NCI-H1694 (cell line): ENCODE results near the gene TRIM29.

Source experiments
- DNase-seq: peaks from one replicate; lab custom pipeline; 2025; lab: John Stamatoyannopoulos, UW

The TRIM29 gene

GRCh38 chr11:120139316-120140069 is 1.6 kb upstream of the TRIM29 start:
- no peak for DNase-seq

DNA sequence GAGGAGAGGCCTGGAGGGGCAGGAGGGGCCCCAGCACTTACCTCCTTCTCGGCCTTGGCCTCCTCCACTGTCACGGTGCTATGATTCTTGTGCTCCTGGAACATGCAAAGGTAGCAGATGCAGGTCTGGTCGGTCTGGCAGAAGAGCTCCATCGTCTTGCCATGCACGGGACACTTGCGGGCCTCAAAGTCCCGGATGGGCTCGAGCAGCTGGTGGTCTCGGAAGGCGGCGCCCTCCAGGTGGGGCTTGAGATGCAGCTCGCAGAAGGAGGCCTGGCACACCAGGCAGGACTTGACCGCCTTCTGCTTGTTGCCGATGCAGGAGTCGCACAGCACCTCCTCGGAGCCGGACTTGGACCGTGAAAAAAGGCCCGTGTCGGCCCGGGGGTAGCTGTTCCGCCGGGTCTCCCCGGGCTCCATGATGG is 714 bp downstream of the TRIM29 start:
- DNase-seq, result no peak

DNA sequence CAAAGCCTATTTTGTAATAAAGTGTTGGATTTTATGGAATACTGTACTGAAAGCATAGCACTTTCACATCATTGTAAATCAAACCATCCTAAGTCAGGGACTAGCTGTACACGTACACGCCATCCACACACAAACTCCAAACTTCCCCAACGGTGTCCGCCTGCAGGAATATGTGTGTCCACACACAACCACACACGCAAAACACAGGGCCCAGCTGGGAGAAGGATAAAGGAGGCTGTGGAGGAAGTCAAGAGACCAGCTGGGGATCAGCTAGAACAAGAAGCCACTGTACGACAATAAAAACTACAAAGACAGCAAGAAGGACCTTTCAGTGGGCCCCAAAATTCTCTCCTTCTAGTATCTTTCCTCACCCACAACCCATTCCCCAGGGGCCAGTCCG is 1.6 kb downstream of the TRIM29 start:
- DNase-seq, result no peak

- no peak for DNase-seq
Measured at GRCh38 chr11:120135838-120136237, 2.1 kb downstream of the TRIM29 start.

GRCh38 chr11:120134931-120135228 is 3.0 kb downstream of the TRIM29 start:
- no peak for DNase-seq

- DNase-seq, result no peak
Measured at GRCh38 chr11:120134106-120134930, 3.6 kb downstream of the TRIM29 start.

GRCh38 chr11:120133216-120134105 is 4.5 kb downstream of the TRIM29 start:
- no peak for DNase-seq

- no peak for DNase-seq
Measured at GRCh38 chr11:120132645-120133185, 5.2 kb downstream of the TRIM29 start.

GRCh38 chr11:120131941-120132644 is 5.8 kb downstream of the TRIM29 start:
- DNase-seq, result no peak

DNA sequence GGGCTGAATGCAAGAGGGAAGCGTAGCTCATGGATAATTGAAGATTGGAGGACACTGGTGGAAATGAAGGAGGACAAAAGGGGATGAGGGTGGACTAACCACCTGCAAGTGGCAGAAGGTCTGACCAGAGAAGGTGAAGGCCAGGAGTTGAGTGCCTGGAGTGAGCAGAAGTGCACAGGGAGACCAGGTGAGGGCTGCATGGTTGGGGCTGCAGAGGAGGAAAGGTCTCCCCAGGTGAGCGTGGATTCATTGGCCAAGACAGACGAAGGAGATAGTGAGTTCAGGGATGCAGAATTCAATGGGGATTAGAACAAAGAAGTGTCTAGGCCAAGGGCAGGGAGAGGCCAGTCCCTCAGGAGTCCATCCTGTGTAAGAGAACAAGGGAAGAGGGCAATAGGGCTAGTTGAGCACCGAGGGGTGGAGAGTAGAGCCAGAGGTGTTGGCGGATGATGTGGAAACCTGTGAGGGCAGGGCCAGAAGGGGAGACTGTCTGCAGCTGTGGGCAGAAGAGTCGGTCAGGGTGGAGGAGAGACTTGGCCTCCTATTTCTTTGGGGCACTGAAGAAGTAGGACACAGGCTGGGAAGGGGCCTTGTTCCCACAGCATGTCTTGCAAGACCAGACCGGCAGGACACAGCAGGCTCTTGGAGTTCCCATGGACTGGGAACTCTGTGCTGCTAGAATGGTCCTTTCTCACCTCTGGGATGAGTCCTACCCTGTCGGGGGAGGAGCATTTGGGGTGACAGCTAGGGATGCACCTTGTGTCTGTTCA is 6.7 kb downstream of the TRIM29 start:
- no peak for DNase-seq

DNA sequence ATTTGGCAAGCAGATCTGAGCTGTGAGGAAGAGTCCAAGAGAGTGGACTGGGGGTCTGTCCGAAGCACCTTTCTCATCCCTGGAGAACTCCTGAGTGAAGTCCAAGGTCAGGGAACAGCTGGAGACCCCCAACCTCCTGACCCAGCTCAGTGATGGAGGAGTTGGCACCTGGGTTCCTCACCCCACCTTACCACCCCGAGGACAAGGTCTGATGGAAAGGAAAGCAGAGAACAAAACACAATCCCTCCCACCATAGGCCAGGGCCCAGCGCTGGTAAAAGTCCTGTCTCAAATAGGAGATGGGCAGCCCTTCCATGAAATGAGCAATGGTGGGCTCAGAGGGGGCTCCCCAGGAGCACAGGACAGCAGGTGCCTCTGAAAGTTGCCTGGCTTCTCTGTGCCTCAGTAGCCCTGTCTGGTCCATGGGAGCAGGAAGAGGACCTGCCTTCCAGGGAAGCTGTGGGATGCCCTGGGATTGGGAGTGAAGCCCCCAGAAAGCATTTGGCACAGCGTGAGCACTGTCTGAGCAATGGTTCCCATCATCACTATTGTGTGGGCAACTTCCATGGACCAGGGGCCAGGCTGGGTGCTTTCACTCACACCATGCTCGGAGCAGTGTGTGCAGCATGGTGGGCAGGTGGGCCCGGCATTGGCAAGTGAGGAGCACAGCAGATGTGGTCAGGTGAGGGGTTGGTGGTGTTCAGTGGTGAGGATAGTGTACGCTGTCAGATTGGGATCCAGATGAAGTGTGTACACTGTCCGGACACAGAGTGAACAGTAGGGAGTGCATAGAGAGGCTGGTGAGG is 7.5 kb downstream of the TRIM29 start:
- DNase-seq, result no peak

DNA sequence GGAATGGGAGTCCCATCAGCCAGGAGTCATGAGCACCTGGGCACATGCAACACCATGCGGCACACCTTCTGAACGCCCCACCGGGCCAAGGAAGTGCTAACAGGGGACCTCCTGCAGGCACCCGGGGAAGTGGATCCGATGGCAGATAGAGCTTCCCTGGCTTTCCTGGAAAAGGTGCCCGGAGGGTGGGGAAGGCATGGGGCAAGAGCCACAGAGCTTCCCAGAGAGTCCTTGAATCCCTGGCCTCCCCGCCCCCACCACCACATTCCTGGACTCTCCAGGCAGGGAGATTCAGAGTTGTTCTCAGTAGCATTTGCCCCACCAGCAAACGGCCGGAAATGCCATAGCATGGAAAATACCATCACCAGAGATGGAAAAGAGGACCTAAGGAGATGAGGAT is 8.3 kb downstream of the TRIM29 start:
- DNase-seq, result no peak

GRCh38 chr11:120128392-120129119 is 9.4 kb downstream of the TRIM29 start:
- no peak for DNase-seq

GRCh38 chr11:120127236-120127635 is 10.7 kb downstream of the TRIM29 start:
- DNase-seq, result no peak

DNA sequence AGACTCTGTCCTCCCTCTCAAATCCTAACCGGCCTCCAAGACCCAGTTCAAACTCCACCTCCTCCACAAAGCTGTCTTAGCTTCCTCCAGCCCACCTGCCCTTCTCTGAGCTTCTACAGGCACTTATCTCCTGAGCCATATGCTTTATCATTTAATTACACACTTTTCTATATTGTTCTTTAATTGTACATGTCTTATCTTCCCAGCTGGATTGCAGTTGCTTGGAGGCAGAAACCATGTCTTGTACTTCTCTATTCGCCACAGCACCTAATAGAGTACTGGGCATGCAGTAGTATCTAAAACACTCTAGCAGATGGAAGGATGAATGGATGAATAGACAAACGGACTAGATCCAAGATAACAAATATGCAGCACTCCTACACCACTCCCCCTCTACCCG is 11.3 kb downstream of the TRIM29 start:
- DNase-seq, result no peak

DNA sequence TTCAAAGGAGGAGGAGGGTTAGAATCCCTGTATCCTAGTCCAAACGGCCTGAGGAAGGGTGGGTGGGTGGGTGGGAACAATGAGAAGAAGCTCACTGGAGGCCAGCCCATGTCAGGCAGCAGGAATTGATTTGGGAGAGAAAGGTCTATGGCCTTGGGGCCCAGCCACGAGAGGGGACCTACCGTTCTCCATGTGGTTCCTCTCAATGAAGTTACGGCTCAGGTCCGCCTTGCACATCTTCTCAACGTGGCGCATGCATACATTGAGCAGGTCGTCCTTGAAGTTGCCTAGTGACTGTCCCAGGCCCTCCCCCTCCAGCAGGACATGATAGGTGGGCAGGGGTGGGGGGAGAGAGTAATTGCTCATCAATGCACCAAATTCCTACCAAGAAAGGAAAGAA is 12.4 kb downstream of the TRIM29 start:
- no peak for DNase-seq

DNA sequence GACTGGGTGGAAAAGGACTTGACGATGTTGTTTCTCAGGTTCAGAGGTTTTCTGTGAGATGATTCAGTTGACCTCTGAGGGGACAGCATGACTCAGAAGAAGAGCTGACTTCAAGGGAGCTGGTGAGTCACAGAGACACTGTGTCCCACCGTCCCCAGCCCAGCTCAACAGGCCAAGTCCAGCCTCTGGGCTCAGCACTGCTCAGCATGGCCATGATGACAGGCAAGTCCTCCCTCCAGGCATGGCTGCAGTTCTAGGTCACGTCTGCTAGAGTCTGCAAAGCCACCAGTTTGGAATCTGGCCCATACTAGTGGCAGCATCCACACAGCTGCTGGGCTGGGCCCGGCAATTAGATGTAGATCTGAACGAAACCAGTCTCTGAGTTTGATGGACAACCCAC is 12.9 kb downstream of the TRIM29 start:
- DNase-seq, result no peak

DNA sequence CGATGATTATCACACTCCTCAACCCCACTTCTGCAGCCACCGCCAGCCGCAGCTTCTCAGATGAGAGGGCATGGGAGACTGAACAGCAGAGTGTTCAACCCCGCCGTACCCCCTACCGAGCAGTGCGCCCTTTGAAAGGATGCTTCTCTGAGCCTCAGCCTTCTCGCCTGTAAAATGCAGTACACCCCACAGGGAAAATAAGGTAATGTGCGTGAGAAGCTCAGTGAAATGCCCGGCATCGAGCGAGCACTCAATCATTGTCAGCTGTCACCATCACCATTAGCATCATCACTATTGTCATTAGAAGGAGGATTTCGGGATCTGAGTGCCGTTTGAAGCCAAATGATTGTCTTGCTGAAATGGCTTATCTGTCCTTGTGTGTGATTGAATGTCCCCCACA is 13.6 kb downstream of the TRIM29 start:
- DNase-seq, result no peak

- DNase-seq, result no peak
Measured at GRCh38 chr11:120123946-120124345, 14.0 kb downstream of the TRIM29 start.
